ENCODE results near the gene TMEM161A.
"Not testable (repeated sequence)": the region's sequence is repeated elsewhere in the genome, so short reads cannot be mapped to it uniquely, and the experiment has no call there.

TMEM161A gene

DNA sequence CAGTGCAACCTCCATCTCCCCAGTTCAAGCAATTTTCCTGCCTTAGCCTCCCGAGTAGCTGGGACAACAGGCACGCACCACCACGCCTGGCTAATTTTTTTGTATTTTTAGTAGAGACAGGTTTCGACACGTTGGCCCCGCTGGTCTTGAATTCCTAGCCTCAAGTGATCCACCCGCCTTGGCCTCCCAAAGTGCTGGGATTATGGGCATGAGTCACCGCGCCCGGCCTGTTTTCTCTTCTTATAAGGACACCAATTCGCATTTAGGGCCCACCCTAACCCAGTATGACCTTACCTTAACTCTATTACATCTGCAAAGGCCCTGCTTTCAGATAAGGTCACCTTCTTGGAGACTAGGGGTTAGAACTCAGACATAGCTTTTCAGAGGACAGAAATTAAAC is 35.1 kb downstream of the TMEM161A start:
- H3K4me3 ChIP-seq (replicated peaks; ENCODE audit: low read depth, low read length) = no peak overlapping the region
- no peak for DNase-seq (ENCODE audit: extremely low read depth, low read depth)
- no peak for TF ChIP-seq CTCF (IDR thresholded peaks at IDR 0.05; ENCODE audit: low read depth, low read length, missing control alignments)

DNA sequence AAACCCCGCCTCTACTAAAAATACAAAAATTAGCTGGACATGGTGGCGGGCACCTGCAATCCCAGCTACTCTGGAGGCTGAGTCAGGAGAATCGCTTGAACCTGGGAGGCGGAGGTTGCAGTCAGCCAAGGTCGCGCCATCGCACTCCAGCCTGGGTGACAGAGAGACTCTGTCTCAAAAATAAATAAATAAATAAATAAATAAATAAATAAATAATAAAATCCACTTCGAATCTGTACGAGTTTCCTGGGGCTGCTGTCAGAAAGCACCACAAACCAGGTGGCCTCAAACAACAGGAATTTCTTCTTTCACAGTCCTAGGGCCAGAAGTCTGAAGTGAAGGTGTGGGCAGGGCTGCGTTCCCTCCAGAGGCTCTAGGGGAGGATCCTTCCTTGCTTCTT is 35.7 kb downstream of the TMEM161A start:
- not testable (repeated sequence) for DNase-seq (ENCODE audit: extremely low read depth, low read depth); H3K4me3 ChIP-seq (replicated peaks; ENCODE audit: low read depth, low read length)

- no peak overlapping the region for H3K4me3 ChIP-seq (replicated peaks; ENCODE audit: low read depth, low read length)
- no peak for TF ChIP-seq CTCF (IDR thresholded peaks at IDR 0.05; ENCODE audit: low read depth, low read length, missing control alignments)
- DNase-seq (ENCODE audit: extremely low read depth, low read depth) = no peak
Measured at GRCh38 chr19:19101540-19101939, 36.7 kb downstream of the TMEM161A start.

- no peak overlapping the region for H3K4me3 ChIP-seq (replicated peaks; ENCODE audit: low read depth, low read length)
- no peak for DNase-seq (ENCODE audit: extremely low read depth, low read depth)
- TF ChIP-seq CTCF (IDR thresholded peaks at IDR 0.05; ENCODE audit: low read depth, low read length, missing control alignments) = no peak
Measured at GRCh38 chr19:19098703-19099632, 39.3 kb downstream of the TMEM161A start.

GRCh38 chr19:19098084-19098702 is 40.1 kb downstream of the TMEM161A start:
- no peak for DNase-seq (ENCODE audit: extremely low read depth, low read depth)
- no peak overlapping the region for H3K4me3 ChIP-seq (replicated peaks; ENCODE audit: low read depth, low read length)
- no peak for TF ChIP-seq CTCF (IDR thresholded peaks at IDR 0.05; ENCODE audit: low read depth, low read length, missing control alignments)

DNA sequence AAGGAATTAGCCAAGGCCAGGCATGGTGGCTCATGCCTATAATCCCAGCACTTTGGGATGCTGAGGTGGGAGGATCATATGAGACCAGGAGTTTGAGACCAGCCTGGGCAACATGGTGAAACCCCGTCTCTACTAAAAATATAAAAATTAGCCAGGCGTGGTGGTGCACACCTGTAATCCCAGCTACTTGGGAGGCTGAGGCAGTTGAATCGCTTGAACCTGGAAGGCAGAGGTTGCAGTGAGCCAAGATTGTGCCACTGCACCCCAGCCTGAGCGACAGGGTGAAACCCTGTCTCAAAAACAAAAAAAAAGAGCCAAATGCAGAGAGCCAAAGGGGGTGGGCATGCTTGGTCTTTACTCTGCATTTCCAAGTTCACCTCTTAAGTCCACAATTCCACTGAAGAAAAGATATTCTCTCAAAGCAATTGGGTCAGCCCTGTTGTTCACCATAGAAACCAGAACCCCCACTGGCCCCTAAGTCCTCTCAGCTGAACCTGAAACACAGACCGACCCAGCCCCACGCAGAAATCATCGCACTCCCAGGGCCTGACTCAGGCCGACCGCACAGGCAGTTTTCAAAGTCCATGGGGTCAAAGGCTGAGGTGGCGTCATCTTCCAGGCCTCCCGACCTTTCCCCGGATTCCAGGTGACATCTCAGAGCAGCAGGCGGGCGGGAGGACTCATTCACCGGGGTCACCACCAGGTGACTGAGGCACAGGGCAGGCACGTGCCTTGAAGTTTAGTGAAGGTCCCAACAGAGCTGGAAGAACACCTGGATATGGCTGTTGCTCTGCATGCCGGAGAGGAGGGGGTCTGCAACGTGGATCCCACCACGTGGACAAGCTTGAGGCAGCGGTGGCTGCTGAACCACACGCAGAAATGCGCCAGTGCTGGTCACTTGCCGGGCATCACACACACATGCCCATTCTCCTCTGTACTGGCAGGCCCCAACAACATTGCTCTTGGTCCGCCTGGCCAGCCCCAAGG is 41.3 kb downstream of the TMEM161A start:
- DNase-seq (ENCODE audit: extremely low read depth, low read depth) = no peak
- H3K4me3 ChIP-seq (replicated peaks; ENCODE audit: low read depth, low read length) = no peak overlapping the region
- TF ChIP-seq CTCF (IDR thresholded peaks at IDR 0.05; ENCODE audit: low read depth, low read length, missing control alignments) = no peak
